ENCODE measurements around the gene ANKRD18A. TPM values are rescaled to one million over a fixed set of nuclear protein-coding genes. Genes with fewer than 3 reads are reported as not detected.

Gene ANKRD18A
- total and polyA plus RNA-seq, 10 of the 15 experiments (the other 5 are each of a cell fraction or from before 2014, with no cell fraction given) = 0.37 TPM; not detected in 9

- H3K27me3 ChIP-seq (replicated peaks in 1 of 2; ENCODE audit: control insufficient read depth in 2 of 2, insufficient read depth in 2 of 2, low read length in 1 of 2) = no peaks in the 10 kb centered on the region; a peak in 1 of 4 replicates
- H2AFZ ChIP-seq (ENCODE audit: control insufficient read depth, low read depth, low read length) = no peak overlapping the region
- TF ChIP-seq SIN3A (IDR thresholded peaks at IDR 0.05; ENCODE audit: low read depth, low read length) (no peak), GABPA (IDR thresholded peaks at IDR 0.05; ENCODE audit: low read depth) (no peak), HDGF (IDR thresholded peaks at IDR 0.05) (no peak), WRNIP1 (IDR thresholded peaks at IDR 0.05; ENCODE audit: borderline replicate concordance, low read depth, low read length) (no peak), SKIL (IDR thresholded peaks at IDR 0.05; ENCODE audit: low read depth, poor library complexity, severe bottlenecking) (no peak), ATF2 (IDR thresholded peaks at IDR 0.05; ENCODE audit: low read length) (no peak), MTA3 (IDR thresholded peaks at IDR 0.05; ENCODE audit: borderline replicate concordance, low read length) (no peak), BCLAF1 (IDR thresholded peaks at IDR 0.05) (no peak), NBN (IDR thresholded peaks at IDR 0.05) (no peak), MEF2A (IDR thresholded peaks at IDR 0.05; ENCODE audit: insufficient read depth, low read depth, low read length) (no peak)
- in situ Hi-C loops (cut with MboI) = no loop called here
- H3K36me3 ChIP-seq (ENCODE audit: control insufficient read depth in 2 of 2, insufficient read depth in 2 of 2, low read length in 1 of 2) = no peaks in the 10 kb centered on the region
- H3K4me2 ChIP-seq (ENCODE audit: control insufficient read depth, insufficient read depth) = no peak overlapping the region
- no peak overlapping the region for H3K27ac ChIP-seq (ENCODE audit: control insufficient read depth, insufficient read depth)
- FAIRE-seq (no peak), ATAC-seq (no peak), DNase-seq (ENCODE audit: low read depth, low spot score) (no peak)
- H3K4me1 ChIP-seq (ENCODE audit: control insufficient read depth, insufficient read depth, low read length) = no peaks in the 10 kb centered on the region
- ChIA-PET SMC1A (ENCODE audit: uncharacterized antibody, unreplicated experiment) (no interaction called here), RAD21 (ENCODE audit: unreplicated experiment) (no interaction called here), CTCF (no interaction called here), POLR2A (no interaction called here)
- no peaks in the 10 kb centered on the region for H4K20me1 ChIP-seq (ENCODE audit: control insufficient read depth, insufficient read depth)
- no peaks in the 10 kb centered on the region for H3K79me2 ChIP-seq (ENCODE audit: control insufficient read depth, insufficient read depth, low read length)
- H3K9me3 ChIP-seq (replicated peaks; ENCODE audit: control insufficient read depth, insufficient read depth, low read length) = no peaks in the 10 kb centered on the region
- no TSS peak for BruUV-seq (replicated peaks)
- no peak overlapping the region for H3K4me3 ChIP-seq
- no peak overlapping the region for H3K9ac ChIP-seq (ENCODE audit: control insufficient read depth, insufficient read depth, low read length)
- intact Hi-C loops (cut with micrococcal nuclease; ENCODE audit: unreplicated experiment) = no loop called here
Measured at GRCh38 chr9:38529317-38529716, 91.1 kb downstream of the ANKRD18A start.

All from GM12878 (cell line).